IMR-90 (cell line): ENCODE data around the gene AIMP1. TPM values are rescaled to one million over a fixed set of nuclear protein-coding genes. Genes with fewer than 3 reads are reported as not detected.

ENCODE experiments used
- ATAC-seq: fragments of 200-7000 bp; cut with Tn5 transposase; 2 replicates; pipeline ENCODE4 v1.9.1; 2020; ENCODE audit warnings: low read depth, mild to moderate bottlenecking, moderate library complexity
- BruUV-seq: library from RNA; stranded (reverse); fragments of 400-500 nt; replicated peaks from 2 replicates; lab custom pipeline; 2021; lab: Mats Ljungman, UMichigan
- CTCF ChIA-PET: fragments of 300-600 bp; formaldehyde crosslinking; extraction: SDS; loops from one replicate; lab custom pipeline; 2021; ENCODE audit warnings: antibody characterized with exemption; lab: Yijun Ruan, JAX
- POLR2A ChIA-PET: fragments of 300-600 bp; sonication (Branson Sonifier 250); formaldehyde crosslinking; loops from one replicate; lab custom pipeline; 2022; ENCODE audit warnings: antibody characterized with exemption; ENCODE audit not compliant: unreplicated experiment; lab: Charles Lee
- DNase-seq: peaks from one replicate; pipeline ENCODE4 v3.0.0; 2013
- H2AFZ ChIP-seq: replicated peaks from 2 replicates; pipeline ENCODE3; 2013; ENCODE audit warnings: low read length, mild to moderate bottlenecking; ENCODE audit not compliant: poor library complexity
- H2AK5ac ChIP-seq: 2 replicates; pipeline ENCODE4 v1.6.1; 2013; ENCODE audit warnings: low read depth, low read length, inconsistent platforms
- H2AK9ac ChIP-seq: replicated peaks from 2 replicates; pipeline ENCODE3; 2013; ENCODE audit warnings: mild to moderate bottlenecking, low read depth, low read length, moderate library complexity; ENCODE audit not compliant: poor library complexity
- H2BK120ac ChIP-seq: 2 replicates; pipeline ENCODE4 v1.6.1; 2013; ENCODE audit warnings: low read depth, low read length, inconsistent platforms
- H2BK15ac ChIP-seq: 3 replicates; pipeline ENCODE4 v1.6.1; 2013; ENCODE audit warnings: low read depth, low read length, inconsistent platforms
- H2BK20ac ChIP-seq: 2 replicates; pipeline ENCODE4 v1.6.1; 2013; ENCODE audit warnings: low read depth, mild to moderate bottlenecking, inconsistent platforms, low read length, moderate library complexity
- H2BK5ac ChIP-seq: 2 replicates; pipeline ENCODE4 v1.6.1; 2013; ENCODE audit warnings: mild to moderate bottlenecking, low read depth, low read length, inconsistent platforms; ENCODE audit not compliant: poor library complexity, severe bottlenecking
- H3K14ac ChIP-seq: replicated peaks from 2 replicates; pipeline ENCODE4 v1.6.1; 2013; ENCODE audit warnings: low read depth, low read length, inconsistent platforms
- H3K18ac ChIP-seq: 2 replicates; pipeline ENCODE4 v1.6.1; 2013; ENCODE audit warnings: low read depth, low read length, control low read depth
- H3K23ac ChIP-seq: 2 replicates; pipeline ENCODE4 v1.6.1; 2013; ENCODE audit warnings: low read depth, low read length, inconsistent platforms
- H3K27ac ChIP-seq: 2 replicates; pipeline ENCODE4 v1.5.1; 2013; ENCODE audit warnings: mild to moderate bottlenecking, control low read depth, low read length; ENCODE audit not compliant: insufficient read depth
- H3K27me3 ChIP-seq: 2 replicates; pipeline ENCODE4 v1.6.1; 2013; ENCODE audit warnings: low read length; ENCODE audit not compliant: control insufficient read depth, insufficient read depth
- H3K36me3 ChIP-seq: 2 replicates; pipeline ENCODE4 v1.6.1; 2013; ENCODE audit warnings: low read length, mixed read lengths; ENCODE audit not compliant: control insufficient read depth, insufficient read depth
- H3K4ac ChIP-seq: 2 replicates; pipeline ENCODE4 v1.6.1; 2013; ENCODE audit warnings: low read depth, low read length, inconsistent platforms
- H3K4me1 ChIP-seq: 2 replicates; pipeline ENCODE4 v1.6.1; 2013; ENCODE audit warnings: low read length, mixed read lengths; ENCODE audit not compliant: control insufficient read depth, insufficient read depth
- H3K4me2 ChIP-seq: 2 replicates; pipeline ENCODE4 v1.6.1; 2013; ENCODE audit warnings: low read depth, mild to moderate bottlenecking, control low read depth, low read length, moderate library complexity
- H3K4me3 ChIP-seq: 2 replicates; pipeline ENCODE4 v1.5.1; 2013; ENCODE audit warnings: low read depth, mild to moderate bottlenecking, control low read depth, low read length, moderate library complexity; ENCODE audit not compliant: insufficient read depth
- H3K56ac ChIP-seq: 2 replicates; pipeline ENCODE4 v1.6.1; 2013; ENCODE audit warnings: low read length, inconsistent platforms; ENCODE audit not compliant: insufficient read depth; ENCODE audit errors: extremely low read depth
- H3K79me1 ChIP-seq, 2 experiments: 2 replicates each; pipeline ENCODE4 v1.6.1; 2013; ENCODE audit warnings: low read length in 2 of 2, inconsistent platforms in 1 of 2, low read depth in 1 of 2
- H3K9ac ChIP-seq: 2 replicates; pipeline ENCODE4 v1.6.1; 2013; ENCODE audit warnings: low read depth, low read length, control low read depth
- H3K9me1 ChIP-seq: 2 replicates; pipeline ENCODE4 v1.6.1; 2013; ENCODE audit warnings: low read length, inconsistent platforms; ENCODE audit not compliant: insufficient read depth
- H3K9me3 ChIP-seq: 2 replicates; pipeline ENCODE4 v1.6.1; 2013; ENCODE audit warnings: low read length; ENCODE audit not compliant: control insufficient read depth, insufficient read depth
- H4K20me1 ChIP-seq: 2 replicates; pipeline ENCODE4 v1.6.1; 2013; ENCODE audit warnings: low read length, inconsistent platforms; ENCODE audit not compliant: insufficient read depth
- H4K5ac ChIP-seq: 2 replicates; pipeline ENCODE4 v1.6.1; 2013; ENCODE audit warnings: mild to moderate bottlenecking, low read depth, low read length, control low read depth
- H4K8ac ChIP-seq, 2 experiments: 2 replicates each; pipeline ENCODE4 v1.6.1; 2013; ENCODE audit warnings: low read depth in 2 of 2, low read length in 2 of 2, control low read depth in 1 of 2, inconsistent platforms in 1 of 2
- H4K91ac ChIP-seq: 2 replicates; pipeline ENCODE4 v1.6.1; 2013; ENCODE audit warnings: low read depth, low read length, inconsistent platforms; ENCODE audit not compliant: insufficient read depth
- BHLHE40 ChIP-seq: fragments of 150-350 bp; IDR thresholded peaks from 2 replicates; pipeline ENCODE4 v1.6.1; 2016; ENCODE audit warnings: mild to moderate bottlenecking, low read depth, low read length
- CEBPB ChIP-seq: IDR thresholded peaks from 2 replicates; pipeline ENCODE4 v1.6.1; 2012; ENCODE audit warnings: low read depth, low read length, improper control_type of control experiment
- CHD1 ChIP-seq: IDR thresholded peaks from 2 replicates; pipeline ENCODE4 v1.6.1; 2012; ENCODE audit warnings: low read depth, low read length, improper control_type of control experiment
- FOS ChIP-seq: fragments of 150-350 bp; IDR thresholded peaks from 2 replicates; pipeline ENCODE4 v1.6.1; 2016; ENCODE audit warnings: low read depth, low read length
- MAFK ChIP-seq: IDR thresholded peaks from 2 replicates; pipeline ENCODE4 v1.6.1; 2012; ENCODE audit warnings: low read depth, low read length, improper control_type of control experiment
- MAZ ChIP-seq: IDR thresholded peaks from 2 replicates; pipeline ENCODE4 v1.6.1; 2012; ENCODE audit warnings: low read depth, mild to moderate bottlenecking, low read length, improper control_type of control experiment, moderate library complexity, borderline replicate concordance
- MXI1 ChIP-seq: IDR thresholded peaks from 2 replicates; pipeline ENCODE4 v1.6.1; 2012; ENCODE audit warnings: low read depth, mild to moderate bottlenecking, low read length, moderate library complexity, borderline replicate concordance
- NFE2L2 ChIP-seq: fragments of 150-350 bp; IDR thresholded peaks from 2 replicates; pipeline ENCODE4 v1.6.1; 2016; ENCODE audit warnings: low read depth, mild to moderate bottlenecking, low read length
- POLR2A ChIP-seq: IDR thresholded peaks from 2 replicates; pipeline ENCODE4 v1.6.1; 2012; ENCODE audit warnings: mild to moderate bottlenecking, low read depth, low read length
- RAD21 ChIP-seq: IDR thresholded peaks from 2 replicates; pipeline ENCODE4 v1.6.1; 2012; ENCODE audit warnings: low read length, improper control_type of control experiment
- RCOR1 ChIP-seq: IDR thresholded peaks from 2 replicates; pipeline ENCODE4 v1.6.1; 2012; ENCODE audit warnings: mild to moderate bottlenecking, low read length, improper control_type of control experiment; ENCODE audit not compliant: insufficient replicate concordance
- RFX5 ChIP-seq: IDR thresholded peaks from 2 replicates; pipeline ENCODE4 v1.8.0; 2012; ENCODE audit warnings: low read depth, mild to moderate bottlenecking, low read length, moderate library complexity
- SMC3 ChIP-seq: fragments of 150-350 bp; IDR thresholded peaks from 2 replicates; pipeline ENCODE4 v1.6.1; 2016; ENCODE audit warnings: low read depth, mild to moderate bottlenecking, antibody characterized with exemption, low read length, moderate library complexity
- WGBS, 2 experiments: methylation state at CpG; one replicate each; pipeline versions ENCODE4 v1.1.5 to v1.1.7; 2013; ENCODE audit warnings: missing lambda C conversion rate in 2 of 2; ENCODE audit not compliant: insufficient read length in 1 of 2; ENCODE audit errors: extremely low coverage in 2 of 2; 5-methylcytosine and 5-hydroxymethylcytosine counted together
- dilution Hi-C: fragments of 300-500 bp; cut with HindIII; formaldehyde crosslinking; loops from one replicate; pipeline ENCODE4 v1.14.3; 2018; ENCODE audit warnings: low sequenced_read_pairs; ENCODE audit not compliant: unreplicated experiment
- in situ Hi-C: fragments of 300-500 bp; cut with MboI; formaldehyde crosslinking; loops from 3 replicates; pipeline ENCODE4 v1.14.3; 2019; ENCODE audit warnings: low sequenced_read_pairs, inconsistent platforms, mixed read lengths
- intact Hi-C: fragments of 100-400 bp; cut with micrococcal nuclease; formaldehyde crosslinking; loops from 2 replicates; pipeline ENCODE4 v1.10.0; 2022
- polyA plus RNA-seq, 3 experiments: library from polyadenylated mRNA; depleted of rRNA; stranded (reverse); fragments of >200 nt; gene quantifications; 2 replicates each; pipeline ENCODE4 v1.2.3, GENCODE V29; 2012; ENCODE audit warnings: low replicate concordance in 1 of 3
- total RNA-seq: library from RNA; depleted of rRNA; stranded (reverse); fragments of >200 nt; gene quantifications from 2 replicates; pipeline ENCODE4 v1.2.3, GENCODE V29; 2012
- TF ChIP-seq, protein P1 (sequence below): fragments of 150-350 bp; IDR thresholded peaks from 2 replicates; pipeline ENCODE4 v1.6.1; 2017; ENCODE audit warnings: mild to moderate bottlenecking, antibody characterized with exemption, low read length, low read depth
- TF ChIP-seq, protein P2 (sequence below): fragments of 150-350 bp; IDR thresholded peaks from 2 replicates; pipeline ENCODE4 v1.6.1; 2016; ENCODE audit warnings: low read depth, mild to moderate bottlenecking, low read length, moderate library complexity, borderline replicate concordance
- TF ChIP-seq, protein P3 (sequence below): conservative IDR thresholded peaks from 2 replicates; pipeline ENCODE4 v1.5.1; 2012; ENCODE audit warnings: mild to moderate bottlenecking, low read depth, low read length, improper control_type of control experiment

AIMP1 gene
- total and polyA plus RNA-seq, 2 of the 4 experiments (the other 2 are of a cell fraction): 11.8 to 21.4 TPM

DNA sequence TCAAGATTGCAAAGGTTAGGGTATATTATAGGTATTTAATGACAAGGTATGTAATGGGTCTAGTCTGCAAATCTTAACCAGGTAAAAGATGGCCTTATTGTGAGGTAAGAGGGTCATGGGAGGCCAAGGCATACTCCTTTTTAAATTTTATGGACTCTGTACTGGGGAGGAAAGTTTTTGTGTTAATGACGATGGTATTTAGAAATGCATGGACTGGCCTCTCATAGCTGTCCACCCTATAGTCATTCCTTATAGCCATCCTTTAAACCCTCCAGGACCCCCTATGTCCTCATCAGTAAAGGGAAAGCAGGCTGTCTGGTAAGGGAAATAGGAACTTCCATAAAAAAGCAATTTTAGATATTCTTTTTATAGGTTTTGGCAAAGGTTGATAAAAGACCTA, 1.5 kb downstream of the AIMP1 start:
- no peak overlapping the region for H2AK5ac ChIP-seq
- no peak overlapping the region for H2AK9ac ChIP-seq
- no peak overlapping the region for H4K8ac ChIP-seq
- ChIA-PET POLR2A (no interaction called here), CTCF (no interaction called here)
- H3K18ac ChIP-seq: no peak overlapping the region
- no peak overlapping the region for H3K4me3 ChIP-seq
- dilution Hi-C loops (no loop called here), intact Hi-C loops (loop anchor here (5.0 kb wide), 1 partner anchor 51 kb away; no protein-coding TSS in a partner anchor), in situ Hi-C loops (no loop called here)
- H2BK15ac ChIP-seq: no peak overlapping the region
- no CpG with 5 or more reads among the region's 1 CpG for WGBS, 2 experiments
- BruUV-seq: no TSS peak
- H3K4me2 ChIP-seq: peak overlapping the region; percentile 98
- no peak overlapping the region for H3K4ac ChIP-seq
- H3K9me1 ChIP-seq: no peaks in the 10 kb centered on the region
- no peaks in the 10 kb centered on the region for H3K9me3 ChIP-seq
- 0 out of 2 replicates have a peak, but pooled peaks cover 3% of the 10 kb centered on the region for H3K36me3 ChIP-seq
- H2BK120ac ChIP-seq: no peak overlapping the region
- H2AFZ ChIP-seq: no peak overlapping the region
- TF ChIP-seq RAD21 (no peak), BHLHE40 (no peak), RFX5 (no peak), NFE2L2 (no peak), CEBPB (no peak), SMC3 (no peak), FOS (no peak), CHD1 (no peak), MXI1 (no peak), MAZ (no peak), MAFK (no peak), RCOR1 (no peak), POLR2A (no peak)
- TF ChIP-seq, protein P1, sequence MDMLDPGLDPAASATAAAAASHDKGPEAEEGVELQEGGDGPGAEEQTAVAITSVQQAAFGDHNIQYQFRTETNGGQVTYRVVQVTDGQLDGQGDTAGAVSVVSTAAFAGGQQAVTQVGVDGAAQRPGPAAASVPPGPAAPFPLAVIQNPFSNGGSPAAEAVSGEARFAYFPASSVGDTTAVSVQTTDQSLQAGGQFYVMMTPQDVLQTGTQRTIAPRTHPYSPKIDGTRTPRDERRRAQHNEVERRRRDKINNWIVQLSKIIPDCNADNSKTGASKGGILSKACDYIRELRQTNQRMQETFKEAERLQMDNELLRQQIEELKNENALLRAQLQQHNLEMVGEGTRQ: no peak
- TF ChIP-seq, protein P2, sequence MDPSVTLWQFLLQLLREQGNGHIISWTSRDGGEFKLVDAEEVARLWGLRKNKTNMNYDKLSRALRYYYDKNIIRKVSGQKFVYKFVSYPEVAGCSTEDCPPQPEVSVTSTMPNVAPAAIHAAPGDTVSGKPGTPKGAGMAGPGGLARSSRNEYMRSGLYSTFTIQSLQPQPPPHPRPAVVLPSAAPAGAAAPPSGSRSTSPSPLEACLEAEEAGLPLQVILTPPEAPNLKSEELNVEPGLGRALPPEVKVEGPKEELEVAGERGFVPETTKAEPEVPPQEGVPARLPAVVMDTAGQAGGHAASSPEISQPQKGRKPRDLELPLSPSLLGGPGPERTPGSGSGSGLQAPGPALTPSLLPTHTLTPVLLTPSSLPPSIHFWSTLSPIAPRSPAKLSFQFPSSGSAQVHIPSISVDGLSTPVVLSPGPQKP: no peak
- TF ChIP-seq, protein P3, sequence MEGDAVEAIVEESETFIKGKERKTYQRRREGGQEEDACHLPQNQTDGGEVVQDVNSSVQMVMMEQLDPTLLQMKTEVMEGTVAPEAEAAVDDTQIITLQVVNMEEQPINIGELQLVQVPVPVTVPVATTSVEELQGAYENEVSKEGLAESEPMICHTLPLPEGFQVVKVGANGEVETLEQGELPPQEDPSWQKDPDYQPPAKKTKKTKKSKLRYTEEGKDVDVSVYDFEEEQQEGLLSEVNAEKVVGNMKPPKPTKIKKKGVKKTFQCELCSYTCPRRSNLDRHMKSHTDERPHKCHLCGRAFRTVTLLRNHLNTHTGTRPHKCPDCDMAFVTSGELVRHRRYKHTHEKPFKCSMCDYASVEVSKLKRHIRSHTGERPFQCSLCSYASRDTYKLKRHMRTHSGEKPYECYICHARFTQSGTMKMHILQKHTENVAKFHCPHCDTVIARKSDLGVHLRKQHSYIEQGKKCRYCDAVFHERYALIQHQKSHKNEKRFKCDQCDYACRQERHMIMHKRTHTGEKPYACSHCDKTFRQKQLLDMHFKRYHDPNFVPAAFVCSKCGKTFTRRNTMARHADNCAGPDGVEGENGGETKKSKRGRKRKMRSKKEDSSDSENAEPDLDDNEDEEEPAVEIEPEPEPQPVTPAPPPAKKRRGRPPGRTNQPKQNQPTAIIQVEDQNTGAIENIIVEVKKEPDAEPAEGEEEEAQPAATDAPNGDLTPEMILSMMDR: no peak
- no peaks in the 10 kb centered on the region for H4K20me1 ChIP-seq
- H3K79me1 ChIP-seq: peaks cover 18 to 26% of the 10 kb centered on the region in 2 experiments
- H3K9ac ChIP-seq: no peak overlapping the region
- H4K91ac ChIP-seq: no peak overlapping the region
- no peak overlapping the region for H2BK20ac ChIP-seq
- no peak overlapping the region for H3K27ac ChIP-seq
- H3K23ac ChIP-seq: no peak overlapping the region
- H3K27me3 ChIP-seq: no peaks in the 10 kb centered on the region
- H4K5ac ChIP-seq: no peak overlapping the region
- no peak overlapping the region for H3K14ac ChIP-seq
- no peak for DNase-seq
- H3K56ac ChIP-seq: no peak overlapping the region
- no peak overlapping the region for H2BK5ac ChIP-seq
- no peak for ATAC-seq
- peaks cover 1% of the 10 kb centered on the region; the same call in 1 of the 2 replicates for H3K4me1 ChIP-seq
